ENCODE data around the gene PPIF. TPM values are rescaled to one million over a fixed set of nuclear protein-coding genes. Genes with fewer than 3 reads are reported as not detected.

The PPIF gene
- total RNA-seq, 2 donors from 2014 or later: 19.2 to 67.9 TPM

GRCh38 chr10:79305988-79306387, 41.3 kb upstream of the PPIF start:
- 92 to 93% methylated on average over 10 to 15 of the region's 15 CpGs for WGBS, 2 donors
- DNase-seq (no peak), ATAC-seq (no peak)
- Histone ChIP-seq H3K27me3 (no peaks in the 10 kb centered on the region), H3K36me3 (replicated peaks in 1 of 2; ENCODE audit: insufficient read depth in 1 of 2, low read depth in 2 of 2) (peaks cover 26 to 55% of the 10 kb centered on the region in 2 donors), H3K4me3 (no peak overlapping the region), H3K4me1 (no peaks in the 10 kb centered on the region), H3K27ac (no peak overlapping the region), H3K9me3 (no peaks in the 10 kb centered on the region)
- no peak for TF ChIP-seq POLR2A (IDR thresholded peaks at IDR 0.05)
- no peak for TF ChIP-seq CTCF (IDR thresholded peaks at IDR 0.05)
- intact Hi-C loops (cut with DNase I): no loop called here

GRCh38 chr10:79306644-79307220, 40.5 kb upstream of the PPIF start:
- ATAC-seq (no peak), DNase-seq (no peak)
- Histone ChIP-seq H3K36me3 (replicated peaks in 1 of 2; ENCODE audit: insufficient read depth in 1 of 2, low read depth in 2 of 2) (peaks cover 26 to 49% of the 10 kb centered on the region in 2 donors), H3K4me3 (no peak overlapping the region), H3K27ac (no peak overlapping the region), H3K4me1 (no peaks in the 10 kb centered on the region), H3K27me3 (no peaks in the 10 kb centered on the region), H3K9me3 (no peaks in the 10 kb centered on the region)
- TF ChIP-seq CTCF (IDR thresholded peaks at IDR 0.05) (no peak), POLR2A (IDR thresholded peaks at IDR 0.05) (no peak)
- intact Hi-C loops (cut with DNase I): no loop called here
- WGBS, 2 donors: 67 to 95% methylated on average over 4 to 8 of the region's 8 CpGs

GRCh38 chr10:79308016-79308415, 39.3 kb upstream of the PPIF start:
- WGBS, 2 donors: 76 to 86% methylated on average over 7 of the region's 7 CpGs
- Histone ChIP-seq H3K4me1 (no peaks in the 10 kb centered on the region), H3K36me3 (replicated peaks in 1 of 2; ENCODE audit: insufficient read depth in 1 of 2, low read depth in 2 of 2) (peaks cover 26 to 42% of the 10 kb centered on the region in 2 donors), H3K27ac (no peak overlapping the region), H3K9me3 (no peaks in the 10 kb centered on the region), H3K4me3 (no peak overlapping the region), H3K27me3 (no peaks in the 10 kb centered on the region)
- intact Hi-C loops (cut with DNase I): no loop called here
- no peak for DNase-seq
- no peak for ATAC-seq
- TF ChIP-seq CTCF (IDR thresholded peaks at IDR 0.05) (no peak), POLR2A (IDR thresholded peaks at IDR 0.05) (no peak)

- Histone ChIP-seq H3K4me1 (no peaks in the 10 kb centered on the region), H3K27me3 (no peaks in the 10 kb centered on the region), H3K36me3 (replicated peaks in 1 of 2; ENCODE audit: insufficient read depth in 1 of 2, low read depth in 2 of 2) (peaks cover 18 to 34% of the 10 kb centered on the region in 2 donors), H3K27ac (no peak overlapping the region), H3K4me3 (no peak overlapping the region), H3K9me3 (no peaks in the 10 kb centered on the region)
- DNase-seq: no peak
- TF ChIP-seq CTCF (IDR thresholded peaks at IDR 0.05) (no peak), POLR2A (IDR thresholded peaks at IDR 0.05) (no peak)
- no peak for ATAC-seq
- intact Hi-C loops (cut with DNase I): no loop called here
- WGBS, 2 donors: 80 to 100% methylated on average over 3 to 14 of the region's 14 CpGs
These were observed 38.2 kb upstream of the PPIF start for GRCh38 chr10:79308969-79309665.
